Measurements from ENCODE around the gene RGSL1.
A peak's percentile ranks its signal among the peaks of the same experiment; 100 is the strongest.

RGSL1 gene

DNA sequence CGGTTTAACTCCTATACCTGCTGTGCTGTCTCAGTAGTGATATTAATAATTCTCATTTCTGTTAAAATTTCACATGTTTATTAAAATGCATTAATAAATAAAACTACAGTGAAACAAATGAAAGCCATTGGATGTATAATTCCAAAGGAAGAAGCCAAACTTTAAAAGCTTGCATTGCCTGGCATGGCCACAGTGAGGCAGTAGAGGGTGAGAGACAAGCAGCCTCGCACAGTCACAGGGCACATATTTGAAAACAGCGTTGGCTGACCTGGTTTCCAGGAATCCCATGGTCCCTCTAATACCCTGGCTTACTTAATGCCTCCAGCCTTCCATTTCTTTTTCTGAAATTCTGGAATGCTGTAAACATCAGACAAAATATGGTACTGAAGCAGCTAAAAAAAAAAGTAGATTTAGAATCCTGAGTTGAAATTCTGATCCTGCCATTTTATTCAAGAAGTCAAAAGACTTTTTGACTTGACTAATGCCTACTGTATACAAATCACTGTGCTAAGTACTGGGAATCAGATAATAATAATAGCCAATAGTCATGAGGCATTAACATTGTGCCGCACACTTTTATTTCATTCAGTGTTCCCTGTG, 145.8 kb downstream of the RGSL1 start:
- DNase-seq: peak; percentile 56

DNA sequence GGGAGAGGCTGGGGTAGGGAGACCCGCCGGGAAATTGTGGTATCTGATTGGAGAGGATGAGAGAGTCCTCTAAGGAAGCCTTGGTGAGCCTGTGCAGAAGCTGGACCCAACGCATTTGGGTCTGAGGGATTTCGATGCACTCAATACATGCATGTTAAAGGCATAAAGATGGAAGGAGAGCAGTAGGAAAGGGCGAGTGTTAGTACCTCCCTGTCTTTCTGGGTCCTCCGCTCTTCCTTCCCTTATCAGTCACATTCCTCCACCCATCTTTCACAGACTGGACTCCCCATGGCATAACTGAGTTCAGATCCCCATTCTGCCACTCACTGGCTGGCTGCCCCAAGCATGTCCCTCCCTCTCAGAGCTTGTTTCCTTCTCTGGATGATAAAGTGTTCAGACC, 147.0 kb downstream of the RGSL1 start:
- DNase-seq: no peak

DNA sequence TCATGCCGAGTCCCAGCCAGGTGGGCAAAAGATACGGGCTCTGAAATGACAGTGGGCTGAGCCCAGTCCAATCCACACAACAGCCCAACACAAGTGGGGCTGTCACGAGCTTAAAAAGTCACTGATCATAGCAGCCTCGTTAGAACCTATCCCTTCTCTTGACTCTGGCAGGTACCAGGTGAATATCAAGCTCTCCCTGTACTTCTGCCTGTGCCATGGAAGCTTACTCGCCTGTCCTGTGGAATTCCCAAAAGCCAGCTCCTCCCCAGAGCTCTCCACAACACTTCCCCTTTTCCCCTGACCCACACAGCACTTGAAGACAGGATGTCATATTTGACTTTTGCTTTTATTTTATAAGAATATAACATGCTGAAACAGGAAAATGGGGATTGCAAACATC, 148.3 kb downstream of the RGSL1 start:
- DNase-seq: no peak

DNA sequence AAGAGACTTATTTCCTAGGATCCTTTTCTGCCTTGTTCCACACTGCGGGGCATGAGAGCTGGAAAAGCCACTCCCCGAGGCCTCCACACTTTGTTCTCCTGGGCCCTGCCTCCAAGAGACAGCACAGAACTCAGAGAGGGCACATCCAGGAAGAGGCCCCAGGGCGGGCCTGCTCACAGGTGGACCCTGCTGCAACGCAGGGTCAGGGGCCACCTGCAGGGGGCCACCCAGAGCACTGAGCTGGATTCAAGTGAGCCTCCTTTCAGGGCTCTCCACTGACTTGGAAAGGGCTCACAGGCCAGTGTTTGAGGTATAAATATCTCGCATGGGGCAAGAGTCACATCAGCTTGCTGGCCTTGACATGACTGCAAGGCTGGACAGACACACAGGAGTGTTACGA, 149.4 kb downstream of the RGSL1 start:
- no peak for DNase-seq

DNA sequence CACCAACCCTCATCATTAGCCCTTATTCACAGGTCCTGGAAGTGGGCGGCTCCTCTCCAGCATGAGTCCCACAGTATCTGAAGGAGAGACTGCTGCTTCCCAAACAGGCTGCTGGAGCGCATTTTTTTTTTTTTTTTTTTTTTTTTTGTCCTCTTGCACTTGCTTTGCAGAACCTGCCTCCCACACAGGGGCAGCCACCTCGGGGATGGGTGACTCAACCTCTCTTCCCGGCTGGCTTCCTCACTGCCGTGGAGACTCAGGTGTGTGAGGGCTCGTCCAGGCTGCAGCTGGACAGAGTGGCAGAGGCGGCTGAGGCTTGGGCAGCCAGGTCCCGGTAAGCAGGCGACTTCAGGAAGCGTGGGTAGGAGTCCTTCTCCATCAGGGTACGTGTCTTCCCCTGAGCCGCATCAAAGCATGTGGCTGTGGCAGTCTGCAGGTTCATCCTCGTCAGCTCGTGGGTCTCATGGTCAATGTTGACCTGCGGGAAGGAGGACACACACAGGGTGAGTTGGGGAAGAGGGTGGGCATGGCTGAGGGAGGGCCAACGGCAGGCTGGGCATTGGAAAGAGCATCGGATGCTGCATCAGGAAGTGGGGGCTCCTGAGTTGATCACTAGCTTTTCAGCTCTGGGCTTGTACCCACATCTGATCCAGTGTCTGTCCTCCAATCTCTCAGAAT, 150.2 kb downstream of the RGSL1 start:
- no peak for DNase-seq

DNA sequence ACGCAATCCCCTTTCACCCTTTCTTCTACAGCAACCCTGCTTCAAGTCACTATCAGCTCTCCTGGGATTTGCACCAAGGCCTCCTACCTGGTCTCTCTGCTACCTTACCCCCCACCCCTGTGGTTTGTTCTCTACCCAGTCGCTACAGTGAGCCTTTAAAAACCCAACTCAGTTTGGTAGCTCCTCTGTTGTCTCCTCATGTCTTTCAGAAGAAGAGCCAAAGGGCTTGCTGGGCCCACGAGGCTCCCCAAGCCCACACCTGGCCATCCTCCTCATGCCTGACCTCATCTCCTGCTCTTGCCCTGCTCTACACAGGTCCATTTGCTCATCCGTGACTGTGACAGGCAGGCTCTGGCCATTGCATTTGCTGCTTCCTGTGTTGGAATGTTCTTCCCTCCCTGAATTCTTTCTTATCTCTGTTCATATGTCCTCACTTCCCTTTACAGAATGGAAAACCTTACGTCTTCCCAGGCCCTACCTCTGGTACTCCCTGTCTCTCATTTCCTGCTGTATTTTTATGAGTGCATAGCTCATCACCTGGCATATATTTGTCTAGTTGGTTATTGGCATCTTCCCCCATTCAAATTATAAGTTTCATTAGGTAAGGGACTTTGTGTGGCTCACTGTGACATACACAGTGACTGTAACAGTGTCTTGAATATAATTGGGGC, 150.9 kb downstream of the RGSL1 start:
- DNase-seq: no peak

DNA sequence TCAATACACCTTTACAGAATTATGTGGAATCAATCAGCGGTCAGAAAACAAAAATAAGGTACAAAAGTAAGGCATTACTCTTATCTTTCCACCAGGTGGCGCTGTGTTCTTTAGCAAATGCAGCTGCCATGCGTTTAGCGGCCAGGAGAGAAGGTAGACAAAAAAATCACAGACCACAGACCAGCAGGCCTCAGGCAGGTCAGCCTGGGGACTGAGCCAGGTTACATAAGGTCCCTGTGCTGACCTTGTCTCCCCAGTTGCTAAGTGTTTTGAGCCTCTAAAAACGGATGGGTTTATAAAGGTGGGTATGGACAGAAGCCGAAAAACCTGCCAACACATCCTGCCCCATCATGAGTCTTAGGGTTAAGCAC, 151.5 kb downstream of the RGSL1 start:
- peak; percentile 71 for DNase-seq

DNA sequence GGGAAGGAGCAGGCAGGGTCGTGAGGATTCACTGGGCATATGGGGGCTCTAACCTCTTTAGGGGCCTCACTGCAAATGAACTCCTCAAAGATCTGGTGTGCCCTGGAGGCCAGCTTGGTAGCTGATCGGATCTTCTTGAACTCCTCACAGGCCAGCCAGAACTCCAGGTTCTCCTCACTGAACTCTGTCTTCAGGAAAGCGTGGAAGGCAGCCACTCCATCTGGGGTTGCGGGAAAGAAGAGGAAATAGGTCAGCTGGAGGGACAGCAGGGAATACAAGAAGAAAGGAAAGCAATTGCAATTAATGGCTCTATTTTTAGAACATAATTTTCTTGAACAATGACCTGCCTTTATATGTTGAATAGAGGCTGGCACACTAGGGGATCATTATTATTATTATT, 152.0 kb downstream of the RGSL1 start:
- DNase-seq: no peak

DNA sequence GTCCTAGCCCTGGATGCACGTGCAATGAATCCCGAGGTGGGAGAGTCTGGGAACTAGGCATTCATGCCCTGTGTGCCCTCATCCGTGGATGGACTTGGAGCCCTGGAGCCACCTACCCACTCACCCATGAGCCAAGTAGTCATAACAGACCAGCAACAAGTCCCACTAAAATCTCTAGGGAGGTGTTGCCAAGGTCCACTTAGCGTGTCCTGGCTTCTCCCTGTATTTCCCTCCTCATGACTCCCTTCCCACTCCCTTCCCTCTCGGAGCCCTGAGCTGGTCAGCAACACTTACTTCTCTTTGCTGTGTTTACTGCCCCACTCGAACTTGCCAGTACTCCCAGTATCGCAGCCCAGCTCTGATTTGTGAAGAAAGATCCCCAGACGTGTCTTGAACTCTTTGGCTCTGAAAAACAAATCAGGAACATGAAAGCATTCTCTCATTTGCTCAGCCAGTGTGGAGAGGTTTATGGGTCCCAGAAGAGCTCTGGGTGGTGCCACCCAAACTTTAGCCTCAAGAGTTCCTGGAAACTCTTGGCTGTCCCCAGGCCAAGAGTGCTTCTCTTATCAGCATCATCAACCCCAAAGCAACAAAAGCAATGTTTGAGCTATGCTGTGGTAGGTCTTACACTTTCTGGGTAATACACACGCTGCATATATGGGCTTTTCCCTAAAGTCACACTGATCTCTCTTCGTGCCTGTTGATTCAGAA, 153.1 kb downstream of the RGSL1 start:
- DNase-seq: peak; percentile 23

DNA sequence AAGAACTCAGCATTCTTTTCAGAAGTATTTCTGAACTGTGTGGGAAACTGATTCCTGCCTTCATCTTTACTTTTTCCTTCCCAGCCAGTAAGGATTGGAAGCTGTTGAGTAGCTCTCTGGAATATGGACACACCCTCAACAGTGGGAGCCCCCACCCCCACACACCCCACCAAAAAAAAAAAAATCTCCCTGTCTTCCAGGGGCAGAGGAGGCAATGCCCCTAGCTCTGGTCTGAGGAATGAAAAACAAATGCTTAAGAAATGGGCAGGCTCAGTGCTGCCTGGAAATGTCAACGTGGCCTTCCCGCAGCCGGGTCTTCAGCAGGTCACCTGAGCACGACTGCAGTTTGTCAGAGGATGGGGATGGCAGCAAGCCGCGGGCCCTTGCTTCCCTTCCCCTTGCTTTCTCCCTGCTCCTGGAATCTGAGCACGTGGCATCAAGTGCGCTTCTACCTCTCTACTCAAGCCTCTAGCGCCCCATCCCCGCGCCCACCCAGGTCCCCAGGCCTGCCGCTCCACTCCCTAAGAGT, 153.8 kb downstream of the RGSL1 start:
- DNase-seq: no peak

DNA sequence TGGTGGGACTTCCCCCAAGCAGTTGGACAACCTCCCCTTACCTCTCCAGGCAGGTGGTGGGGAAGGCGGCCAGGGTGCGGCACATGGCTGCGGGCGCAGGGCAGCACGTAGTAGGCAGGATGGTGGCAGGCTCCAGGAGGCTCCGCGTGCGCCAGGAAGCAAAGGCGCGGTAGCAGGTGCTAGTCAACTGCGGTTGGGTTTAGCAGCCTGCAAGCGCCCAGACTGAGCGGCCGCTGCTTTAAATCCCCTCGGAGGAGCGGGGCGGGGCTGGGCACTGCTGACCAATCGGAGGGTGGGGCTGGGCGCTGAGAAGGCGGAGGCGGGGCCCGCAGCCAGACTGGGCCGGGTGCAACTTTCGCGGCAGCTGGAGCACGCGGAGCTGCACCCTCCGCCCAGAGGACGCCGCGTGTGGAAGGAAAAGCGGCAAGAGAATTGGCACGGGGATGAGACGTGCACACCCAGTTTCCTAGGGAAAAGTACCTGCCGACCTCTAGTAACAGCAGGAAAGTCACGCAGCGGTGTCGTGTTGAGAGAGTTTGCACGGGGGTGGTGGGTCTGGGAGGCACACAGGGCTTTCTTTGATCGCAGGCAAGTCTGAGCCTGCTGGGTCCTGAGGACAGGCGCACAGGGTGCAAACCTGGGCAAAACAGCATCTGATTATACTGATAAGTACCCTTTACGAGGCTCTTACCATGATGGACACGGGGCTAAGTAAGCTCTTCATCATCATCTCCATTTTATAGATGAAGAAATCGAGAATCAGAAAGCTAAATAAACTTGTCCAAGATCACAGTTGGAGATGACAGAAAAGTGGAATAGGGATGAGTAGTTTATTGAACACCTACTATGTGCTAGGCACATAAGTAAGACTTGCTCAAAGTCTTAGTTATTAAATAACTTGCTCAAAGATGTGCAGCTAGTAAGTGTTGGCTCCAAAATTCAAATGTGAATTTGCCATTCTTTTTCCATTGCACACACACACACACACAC, 154.5 kb downstream of the RGSL1 start, which contains the start of gene RGS16:
Gene RGS16, minus strand, starts transcription at position 215 of the 990 bp plus-strand sequence. Its CDS starts 130 bp downstream, at position 85.
- peak; percentile 91 for DNase-seq

DNA sequence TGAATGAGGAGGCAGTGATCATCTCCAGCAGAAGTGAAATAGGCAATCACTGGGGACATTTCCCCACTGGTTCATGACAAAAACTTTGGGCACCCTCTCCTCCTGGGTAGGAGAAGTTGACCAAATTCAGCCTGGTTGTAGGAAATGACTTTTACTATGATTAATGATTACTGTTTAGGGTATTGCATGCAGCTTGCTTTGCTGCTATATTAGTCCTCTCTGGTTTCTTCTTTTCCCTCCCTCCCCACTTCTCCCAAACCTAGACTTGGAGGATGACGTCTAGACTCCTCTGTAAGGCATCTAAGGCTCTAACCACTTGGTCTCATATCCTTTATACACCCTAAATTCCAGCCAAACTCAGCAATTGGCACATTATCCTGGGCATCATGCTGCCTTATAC, 157.6 kb downstream of the RGSL1 start:
- no peak for DNase-seq

DNA sequence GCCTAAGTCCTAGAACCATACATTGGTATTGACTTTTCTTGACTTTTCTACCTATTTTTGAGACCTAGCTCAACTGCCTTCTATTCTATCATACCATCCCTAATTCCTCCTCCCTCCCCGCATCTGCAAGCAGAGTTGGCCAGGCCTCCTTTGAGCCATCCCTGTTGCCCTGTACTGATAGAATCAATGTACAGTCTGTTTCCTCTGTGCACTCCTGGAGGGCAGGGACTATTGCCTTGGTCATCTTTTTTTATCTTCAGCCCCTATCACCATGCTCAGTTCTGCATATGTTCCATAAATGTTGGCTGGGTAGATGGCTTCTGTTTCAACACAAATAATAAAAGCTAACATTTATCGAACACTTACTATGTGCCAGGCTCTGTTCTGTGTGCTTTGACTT, 158.3 kb downstream of the RGSL1 start:
- DNase-seq: no peak

DNA sequence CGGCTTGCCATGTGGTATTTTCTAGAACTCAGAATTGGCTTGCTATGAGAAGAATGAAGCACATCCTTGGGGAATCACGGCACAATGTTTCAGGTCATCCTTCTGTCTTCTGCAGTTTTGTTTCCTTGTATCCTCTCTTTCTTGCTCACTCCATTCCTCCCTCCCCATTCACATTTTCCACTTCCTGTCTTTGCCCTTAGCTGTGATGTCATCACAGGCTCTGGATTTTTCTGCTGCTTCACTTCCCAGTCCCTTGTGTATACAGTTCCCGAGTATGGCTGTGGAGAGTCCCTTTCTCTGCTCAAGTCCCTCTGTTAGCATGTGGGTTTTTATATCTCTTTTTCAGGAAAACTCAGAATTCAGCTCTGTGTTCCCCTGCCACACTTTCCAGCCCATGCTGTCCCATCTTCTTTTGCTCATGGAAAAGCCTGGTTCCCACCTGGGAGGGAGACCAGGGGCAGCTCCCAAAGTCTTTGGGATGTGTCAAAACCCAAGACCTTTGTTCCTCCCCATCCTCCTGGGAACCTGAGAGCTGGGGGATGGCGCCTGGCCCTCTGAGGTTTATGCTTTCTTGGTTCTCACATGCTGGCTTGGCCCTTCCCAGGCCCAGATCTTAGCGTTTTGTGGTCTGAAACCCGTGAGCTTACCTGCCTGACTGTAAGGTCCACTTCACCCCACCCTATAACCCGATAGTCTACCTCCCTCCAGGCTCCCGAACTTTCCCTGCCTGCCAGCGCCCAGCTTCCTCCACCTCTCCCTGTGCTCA, 159.1 kb downstream of the RGSL1 start:
- DNase-seq: no peak
